Femur (tissue), 1 donor: Measurements from ENCODE around the gene PLPP3.

Experiments used
- DNase-seq: peaks from one replicate; pipeline ENCODE4 v3.0.0-alpha.2; 2017

Gene PLPP3

DNA sequence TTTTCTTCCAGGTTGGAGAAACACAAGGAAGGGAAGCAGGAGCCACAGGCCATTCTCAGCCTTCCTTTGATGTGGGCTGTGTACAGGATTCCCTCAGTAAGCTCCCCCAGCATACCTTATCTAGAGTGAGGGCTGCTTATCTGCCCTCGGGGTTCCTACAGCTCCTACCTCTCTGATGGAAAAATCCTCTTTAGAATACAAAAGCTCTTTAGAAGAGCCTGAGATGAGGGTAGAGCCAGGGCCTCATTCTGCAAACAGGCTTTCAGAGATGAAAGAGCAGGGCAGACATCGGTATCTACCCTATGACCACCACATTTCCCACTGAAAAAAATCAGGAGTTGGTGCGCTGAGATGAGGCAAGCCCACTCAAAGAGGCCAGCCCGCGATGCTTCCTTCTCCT, 85.1 kb downstream of the PLPP3 start:
- no peak for DNase-seq

- DNase-seq: no peak
Measured at GRCh38 chr1:56493826-56494225, 85.5 kb downstream of the PLPP3 start.

- DNase-seq: no peak
Measured at GRCh38 chr1:56491441-56491840, 87.9 kb downstream of the PLPP3 start.

- DNase-seq: no peak
Measured at GRCh38 chr1:56490619-56491018, 88.7 kb downstream of the PLPP3 start.

- no peak for DNase-seq
Measured at GRCh38 chr1:56489695-56490094, 89.7 kb downstream of the PLPP3 start.

DNA sequence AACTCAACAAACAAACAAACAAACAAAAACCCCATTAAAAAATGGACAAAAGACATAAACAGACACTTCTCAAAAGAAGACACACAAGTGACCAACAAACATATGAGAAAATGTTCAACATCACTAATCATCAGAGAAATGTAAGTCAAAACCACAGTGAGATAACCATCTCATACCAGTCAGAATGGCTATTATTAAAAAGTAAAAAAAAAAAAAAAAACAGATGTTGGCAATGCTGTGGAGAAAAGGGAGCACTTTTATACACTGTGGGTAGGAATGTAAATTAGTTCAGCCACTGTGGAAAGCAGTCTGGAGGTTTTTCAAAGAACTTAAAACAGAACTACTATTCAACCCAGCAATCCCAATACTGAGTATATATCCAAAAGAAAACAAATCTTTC, 94.7 kb downstream of the PLPP3 start:
- DNase-seq: no peak

GRCh38 chr1:56483104-56483503, 96.3 kb downstream of the PLPP3 start:
- no peak for DNase-seq

- no peak for DNase-seq
Measured at GRCh38 chr1:56482486-56482885, 96.9 kb downstream of the PLPP3 start.

DNA sequence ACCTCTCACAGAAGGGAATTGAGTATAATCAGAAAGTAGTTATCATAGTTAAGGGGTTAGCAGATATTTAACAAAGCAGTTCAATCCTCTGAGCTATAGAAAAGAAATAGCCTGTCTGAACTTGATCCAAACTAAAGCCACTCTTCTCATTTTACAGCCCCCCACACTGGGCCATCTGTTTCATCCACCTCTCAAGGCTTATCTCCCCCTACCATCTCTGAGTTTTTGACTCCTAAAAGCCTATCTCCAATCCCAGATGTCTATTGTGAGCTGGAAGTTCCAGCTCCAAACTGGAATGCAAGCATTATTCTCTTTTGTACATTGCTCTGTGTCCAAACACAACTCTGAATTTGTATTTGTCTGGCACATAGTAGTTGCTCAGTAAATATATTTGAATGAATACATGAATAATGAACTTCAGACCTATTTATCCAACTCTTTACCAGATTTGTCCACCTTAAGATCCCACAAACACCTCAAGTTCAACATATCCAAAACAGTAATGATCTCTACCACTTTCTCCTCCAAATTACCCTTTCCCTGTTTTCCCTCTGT, 98.1 kb downstream of the PLPP3 start:
- DNase-seq: no peak

DNA sequence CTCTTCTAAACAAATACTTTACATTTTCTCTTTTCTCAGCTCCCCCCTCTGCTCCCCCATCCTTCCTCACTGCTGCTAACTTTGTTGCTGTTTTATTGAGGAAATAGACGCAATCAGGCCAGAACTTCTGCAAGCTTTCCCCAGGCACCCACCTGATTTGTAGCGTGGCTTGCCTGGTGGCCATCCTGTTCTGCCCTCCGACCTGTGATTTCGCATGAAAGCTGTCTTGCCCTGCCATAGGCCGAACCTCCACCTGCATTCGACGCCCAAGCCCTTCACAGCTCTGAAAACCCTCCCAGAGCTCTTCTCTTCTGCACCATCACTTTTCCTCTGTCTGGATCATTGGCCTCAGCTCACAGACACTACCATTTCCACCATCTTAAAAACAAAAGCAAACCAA, 100.6 kb downstream of the PLPP3 start:
- DNase-seq: no peak

DNA sequence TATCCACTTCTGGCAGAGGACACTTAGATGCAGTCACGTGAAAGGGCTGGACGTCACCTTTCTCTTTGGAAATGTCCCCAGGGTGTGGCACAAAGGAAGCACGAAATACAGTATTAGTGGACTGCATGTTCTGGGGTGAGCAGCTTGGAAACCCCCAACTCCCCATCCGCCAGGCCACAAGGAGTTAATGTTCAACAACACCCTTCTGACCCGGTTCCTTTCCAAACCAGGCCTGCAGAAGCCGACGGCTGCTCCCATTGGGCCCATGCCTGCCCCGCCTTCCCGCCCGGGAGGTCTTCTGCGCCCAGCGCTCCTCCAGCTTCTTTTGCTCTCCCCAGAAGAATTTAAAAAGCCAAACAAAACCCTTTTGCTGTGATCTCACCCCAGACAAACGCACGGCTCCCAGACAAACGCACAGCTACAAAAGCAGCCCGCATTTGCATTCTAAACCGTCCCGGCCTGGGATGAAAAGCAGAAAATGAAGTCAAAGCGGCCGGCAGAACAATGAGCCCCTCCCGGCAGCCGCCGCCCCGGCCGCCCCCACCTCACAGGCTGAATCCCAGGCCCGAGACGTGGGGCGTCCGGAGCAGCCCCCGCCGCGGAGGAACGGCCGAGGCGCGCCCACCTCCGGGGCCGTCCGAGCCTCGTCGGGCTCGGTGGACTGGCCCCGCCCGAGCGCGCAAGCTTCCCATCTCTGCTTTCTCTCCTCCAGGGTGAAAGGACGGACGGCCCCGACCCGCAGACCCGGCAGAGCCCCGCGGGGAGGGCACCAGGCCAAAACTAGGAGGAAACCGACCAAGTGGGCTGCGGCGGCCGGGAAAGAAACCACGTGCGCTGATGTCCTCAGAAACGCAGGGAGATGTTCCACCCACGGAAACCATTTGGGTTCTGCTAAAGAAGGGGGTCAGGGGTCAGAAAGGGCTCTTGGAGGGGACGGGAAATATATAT, 101.9 kb downstream of the PLPP3 start:
- DNase-seq: peak; percentile 73

- no peak for DNase-seq
Measured at GRCh38 chr1:56473582-56474270, 105.6 kb downstream of the PLPP3 start.

GRCh38 chr1:56472860-56473259, 106.5 kb downstream of the PLPP3 start:
- DNase-seq: no peak

DNA sequence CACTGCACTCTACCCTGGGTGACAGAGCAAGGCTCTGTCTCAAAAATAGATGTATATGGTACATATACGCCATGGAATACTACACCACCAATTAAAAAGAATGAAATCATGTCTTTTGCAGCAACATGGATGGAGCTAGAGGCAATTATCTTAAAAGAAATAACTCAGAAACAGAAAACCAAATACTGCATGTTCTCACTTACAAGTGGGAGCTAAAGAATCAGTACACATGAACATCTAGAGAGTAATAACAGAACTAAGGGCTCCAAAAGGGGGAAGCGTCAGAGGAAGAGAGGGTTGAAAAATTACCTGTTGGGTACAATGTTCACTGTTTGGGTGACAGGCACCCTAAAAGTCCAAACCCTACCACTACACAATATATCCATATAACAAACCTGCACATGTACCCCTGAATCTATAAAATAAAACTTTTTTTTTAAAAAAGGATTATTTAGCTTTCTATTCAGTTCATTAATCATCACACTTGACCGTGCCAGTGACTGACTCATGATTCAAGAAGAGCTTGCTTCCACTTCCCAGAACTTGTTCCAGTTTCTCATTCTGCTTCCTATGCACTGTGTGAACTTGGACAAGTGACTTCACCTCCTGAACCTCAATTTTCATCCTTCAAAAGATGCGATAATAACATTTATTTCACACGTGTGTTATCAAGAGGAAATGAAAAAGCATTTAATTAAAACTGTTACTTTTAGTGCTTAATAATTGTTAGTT, 109.6 kb downstream of the PLPP3 start:
- DNase-seq: no peak

- peak; percentile 46 for DNase-seq
Measured at GRCh38 chr1:56468518-56468917, 110.8 kb downstream of the PLPP3 start.

GRCh38 chr1:56466538-56466937, 112.8 kb downstream of the PLPP3 start:
- DNase-seq: no peak

DNA sequence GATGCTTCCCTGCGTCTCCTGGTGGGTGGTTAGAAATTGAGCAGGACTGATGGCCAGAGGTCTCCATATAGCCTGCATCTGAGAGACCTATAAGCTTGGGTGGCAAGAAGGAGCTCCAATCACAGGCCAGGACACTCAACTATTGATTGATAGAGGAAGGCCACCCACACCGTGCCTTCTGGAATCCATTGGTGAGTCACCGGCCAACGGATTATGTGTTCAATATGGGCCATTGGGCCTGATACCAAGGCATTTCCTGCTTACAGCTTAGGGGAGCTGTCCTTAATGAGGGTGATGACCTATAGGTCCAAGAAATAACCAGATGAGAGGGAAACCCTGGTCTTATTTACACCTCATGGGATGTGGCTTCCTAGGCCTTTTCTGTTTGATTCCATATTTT, 115.1 kb downstream of the PLPP3 start:
- DNase-seq: peak; percentile 35

- DNase-seq: no peak
Measured at GRCh38 chr1:56463376-56463775, 116.0 kb downstream of the PLPP3 start.

GRCh38 chr1:56462209-56462608, 117.2 kb downstream of the PLPP3 start:
- DNase-seq: no peak

GRCh38 chr1:56461158-56462127, 117.9 kb downstream of the PLPP3 start:
- no peak for DNase-seq

- no peak for DNase-seq
Measured at GRCh38 chr1:56459260-56459659, 120.1 kb downstream of the PLPP3 start.
